ENCODE results near the gene RNF13.
"Not testable (repeated sequence)": the region's sequence is repeated elsewhere in the genome, so short reads cannot be mapped to it uniquely, and the experiment has no call there.

RNF13 gene

DNA sequence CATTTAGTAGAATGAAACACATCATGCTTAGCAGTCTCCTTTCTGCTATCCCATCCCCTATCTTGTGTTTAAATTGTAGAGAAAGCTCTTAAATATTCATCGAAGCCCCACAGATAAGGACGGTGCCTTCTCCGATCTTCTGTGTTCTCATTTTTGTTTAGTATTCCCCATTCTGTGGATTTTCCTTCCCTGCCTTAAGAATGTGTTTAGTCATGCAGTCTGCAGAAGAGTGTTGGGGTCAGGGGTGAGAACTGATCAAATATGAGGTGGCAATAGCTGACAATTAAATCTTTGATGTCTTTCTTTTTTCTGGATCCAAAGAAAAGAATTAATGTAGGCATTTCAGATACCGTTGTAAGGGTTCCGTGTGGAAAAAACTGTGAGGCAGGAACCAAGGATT is 11.4 kb upstream of the RNF13 start:
- DNase-seq: no peak

- DNase-seq: no peak
Measured at GRCh38 chr3:149806171-149806778, 6.7 kb upstream of the RNF13 start.

- peak; percentile 56 for DNase-seq
Measured at GRCh38 chr3:149808209-149808829, 4.7 kb upstream of the RNF13 start.

GRCh38 chr3:149809699-149810098 is 3.3 kb upstream of the RNF13 start:
- DNase-seq: no peak

DNA sequence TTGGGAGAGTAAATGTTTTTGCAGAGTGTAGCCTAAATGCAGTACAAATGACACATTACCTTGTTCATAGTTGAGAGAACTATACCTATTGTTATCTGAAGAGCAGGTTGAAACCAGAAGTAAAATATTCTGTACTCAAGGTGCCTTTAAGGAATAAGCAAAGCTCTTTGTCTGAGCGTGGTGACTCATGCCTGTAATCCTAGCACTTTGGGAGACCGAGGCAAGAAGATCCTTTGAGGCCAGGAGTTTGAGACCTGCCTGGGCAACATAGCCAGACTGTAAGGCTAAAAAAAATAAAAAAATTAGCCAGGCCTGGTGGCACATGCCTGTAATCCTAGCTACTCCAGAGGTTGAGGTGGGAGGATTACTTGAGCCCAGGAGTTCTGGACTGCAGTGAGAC is 2.2 kb upstream of the RNF13 start:
- DNase-seq: no peak

- DNase-seq: no peak
Measured at GRCh38 chr3:149812165-149812605, 830 bp upstream of the RNF13 start.

GRCh38 chr3:149813367-149814281 is 609 bp downstream of the RNF13 start:
- peak; percentile 25 for DNase-seq

DNA sequence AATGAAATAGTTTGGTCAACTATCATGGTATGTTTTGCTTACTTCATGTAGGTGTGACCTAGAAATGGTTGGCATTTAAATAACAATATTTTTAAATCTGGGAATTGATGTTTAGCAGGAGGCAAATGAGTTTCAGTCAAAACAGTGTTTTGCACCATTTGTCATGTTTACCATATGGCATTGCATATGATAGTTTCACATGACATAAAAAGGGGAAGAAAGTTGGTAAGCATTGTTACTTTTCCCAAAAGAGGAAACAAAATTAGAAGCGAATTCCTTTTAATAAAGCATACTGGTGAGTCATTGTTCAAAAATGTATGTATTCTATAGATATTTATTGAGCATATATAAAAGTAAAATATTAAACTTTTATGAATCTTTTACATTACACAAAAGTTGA is 2.3 kb downstream of the RNF13 start:
- no peak for DNase-seq

DNA sequence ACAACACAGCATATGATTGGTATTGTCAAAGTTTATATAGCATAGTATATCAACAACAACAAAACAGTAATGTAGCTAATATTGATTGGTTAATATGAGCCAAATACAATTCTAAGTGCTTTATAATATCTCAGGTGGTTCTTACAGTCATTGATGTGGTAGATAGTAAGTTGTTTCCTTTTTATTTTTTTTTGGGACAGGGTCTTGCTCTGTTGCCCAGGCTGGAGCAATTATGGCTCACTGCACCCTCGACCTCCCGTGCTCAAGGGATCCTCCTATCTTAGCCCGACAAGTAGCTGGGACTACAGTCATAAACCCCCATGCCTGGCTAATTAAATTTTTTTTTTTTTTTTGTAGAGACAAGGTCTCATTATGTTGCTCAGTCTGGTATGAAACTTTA is 2.7 kb downstream of the RNF13 start:
- DNase-seq: no peak

DNA sequence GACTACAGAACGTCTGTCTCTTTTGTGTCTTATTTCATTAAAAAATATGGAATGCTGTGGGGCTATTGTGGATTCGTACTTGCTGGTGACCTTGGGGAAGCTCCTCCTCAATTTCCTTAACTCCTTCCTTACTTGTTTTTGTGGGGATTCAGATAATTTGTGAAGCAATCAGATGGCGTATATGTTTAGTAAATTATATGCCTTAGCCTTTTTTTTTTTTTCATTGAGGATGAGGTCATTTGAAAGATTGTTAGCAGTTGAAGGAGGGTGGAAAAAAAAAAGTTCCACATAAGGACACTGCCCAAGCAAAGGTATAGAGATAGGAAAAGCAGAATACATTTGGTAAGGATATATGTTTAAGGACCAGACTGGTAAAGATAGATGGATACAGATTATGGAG is 3.3 kb downstream of the RNF13 start:
- no peak for DNase-seq

GRCh38 chr3:149816986-149817385 is 4.0 kb downstream of the RNF13 start:
- DNase-seq: no peak

- DNase-seq: no peak
Measured at GRCh38 chr3:149819432-149819831, 6.4 kb downstream of the RNF13 start.

- DNase-seq: no peak
Measured at GRCh38 chr3:149820183-149820582, 7.2 kb downstream of the RNF13 start.

GRCh38 chr3:149826636-149827035 is 13.6 kb downstream of the RNF13 start:
- DNase-seq: no peak

- DNase-seq: no peak
Measured at GRCh38 chr3:149828390-149828789, 15.4 kb downstream of the RNF13 start.

GRCh38 chr3:149829631-149830030 is 16.6 kb downstream of the RNF13 start:
- DNase-seq: not testable (repeated sequence)

GRCh38 chr3:149830902-149831301 is 17.9 kb downstream of the RNF13 start:
- DNase-seq: no peak

- no peak for DNase-seq
Measured at GRCh38 chr3:149831321-149831720, 18.3 kb downstream of the RNF13 start.

- DNase-seq: no peak
Measured at GRCh38 chr3:149832086-149832485, 19.1 kb downstream of the RNF13 start.

GRCh38 chr3:149833241-149833640 is 20.2 kb downstream of the RNF13 start:
- DNase-seq: no peak

DNA sequence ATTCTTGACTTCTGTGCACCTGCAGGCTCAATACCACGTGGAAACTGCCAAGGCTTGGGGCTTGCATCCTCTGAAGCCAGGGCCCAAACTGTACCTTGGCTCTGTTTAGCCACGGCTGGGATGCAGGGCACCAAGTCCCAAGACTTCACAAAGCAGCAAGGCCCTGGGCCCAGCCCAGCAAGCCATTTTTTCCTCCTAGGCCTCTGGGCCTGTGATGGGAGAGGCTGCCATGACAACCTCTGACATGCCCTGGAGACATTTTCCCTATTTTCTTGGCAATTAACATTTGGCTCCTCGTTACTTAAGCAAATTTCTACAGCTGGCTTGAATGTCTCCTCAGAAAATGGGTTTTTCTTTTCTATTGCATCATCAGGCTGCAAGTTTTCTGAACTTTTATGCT is 25.5 kb downstream of the RNF13 start:
- DNase-seq: not testable (repeated sequence)

DNA sequence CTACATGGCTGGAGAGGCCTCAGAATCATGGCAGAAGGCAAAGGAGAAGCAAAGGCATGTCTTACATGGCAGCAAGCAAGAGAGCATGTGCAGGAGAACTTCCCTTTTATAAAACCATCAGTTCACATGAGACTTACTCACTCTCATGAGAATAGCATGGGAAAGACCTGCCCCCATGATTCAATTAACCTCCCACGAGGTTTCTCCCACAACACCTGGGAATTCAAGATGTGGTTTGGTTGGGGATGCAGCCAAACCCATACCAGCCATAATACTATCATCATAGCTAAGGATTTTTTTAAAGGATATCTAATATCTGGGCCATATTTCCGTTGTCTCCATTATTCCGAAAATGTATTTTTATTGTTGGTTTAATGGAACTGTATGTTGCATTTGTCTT is 26.5 kb downstream of the RNF13 start:
- DNase-seq: not testable (repeated sequence)

DNA sequence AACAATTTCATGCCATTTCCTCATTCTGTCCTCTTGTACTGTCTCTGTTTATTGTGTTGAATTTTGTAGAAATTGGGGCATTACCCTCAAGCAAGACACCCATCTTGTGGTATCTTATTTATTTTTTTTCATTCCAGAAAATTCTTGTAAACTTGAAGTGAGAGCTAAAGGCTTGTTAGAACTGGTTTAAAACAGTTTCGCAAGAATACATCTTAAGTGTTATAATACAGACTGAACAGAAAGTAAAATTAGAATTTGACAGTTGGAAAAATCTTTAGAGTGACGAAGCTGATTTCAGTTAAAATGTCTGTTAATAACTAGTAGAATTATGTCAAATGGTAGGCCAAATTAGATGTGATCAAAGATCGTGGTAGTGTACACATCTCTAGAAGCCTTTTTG is 26.9 kb downstream of the RNF13 start:
- no peak for DNase-seq

- no peak for DNase-seq
Measured at GRCh38 chr3:149843502-149843901, 30.5 kb downstream of the RNF13 start.

Data from CD4-positive, alpha-beta T cell treated with Interleukin-17A for 4 hours (primary cell).